NCI-H345 treated with DMSO at 0.1 percent for 48 hours (cell line): ENCODE measurements around the gene NAP1L1.

Experiments
- DNase-seq: peaks from one replicate; lab custom pipeline; 2025; ENCODE audit not compliant: unreplicated experiment; lab: John Stamatoyannopoulos, UW

NAP1L1 gene

DNA sequence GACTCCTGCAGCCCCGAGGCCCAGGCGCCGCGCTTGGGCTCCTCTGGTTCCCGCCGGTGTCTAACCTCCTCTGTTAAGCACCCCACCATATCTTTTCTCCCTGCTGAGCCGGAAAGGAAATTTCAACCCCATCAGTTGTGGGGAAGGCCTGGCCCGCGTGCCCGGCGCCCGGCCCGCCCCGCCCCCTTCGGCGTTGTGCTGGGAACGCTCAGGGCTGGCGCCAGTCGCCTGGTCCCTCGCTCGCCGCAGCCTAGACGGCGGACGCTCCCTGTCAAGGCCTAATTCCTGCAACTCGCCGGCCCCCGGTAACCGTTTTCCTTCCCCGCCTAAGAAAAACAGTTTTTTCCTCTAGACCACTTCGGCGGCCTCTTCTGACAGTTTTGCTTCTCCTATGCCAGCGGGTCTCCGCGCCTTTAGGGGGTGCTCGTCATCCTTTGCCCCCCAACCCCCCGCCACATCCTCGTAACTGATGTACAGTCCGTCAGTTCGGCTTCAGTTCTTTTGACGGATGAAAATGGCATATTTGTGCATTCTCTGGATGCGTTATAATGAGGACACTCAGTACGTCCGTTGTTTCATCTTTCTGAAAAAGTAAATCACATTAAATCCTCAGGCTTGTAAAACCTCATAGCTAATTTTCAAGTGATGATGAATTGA is 506 bp upstream of the NAP1L1 start:
- DNase-seq = no peak

DNA sequence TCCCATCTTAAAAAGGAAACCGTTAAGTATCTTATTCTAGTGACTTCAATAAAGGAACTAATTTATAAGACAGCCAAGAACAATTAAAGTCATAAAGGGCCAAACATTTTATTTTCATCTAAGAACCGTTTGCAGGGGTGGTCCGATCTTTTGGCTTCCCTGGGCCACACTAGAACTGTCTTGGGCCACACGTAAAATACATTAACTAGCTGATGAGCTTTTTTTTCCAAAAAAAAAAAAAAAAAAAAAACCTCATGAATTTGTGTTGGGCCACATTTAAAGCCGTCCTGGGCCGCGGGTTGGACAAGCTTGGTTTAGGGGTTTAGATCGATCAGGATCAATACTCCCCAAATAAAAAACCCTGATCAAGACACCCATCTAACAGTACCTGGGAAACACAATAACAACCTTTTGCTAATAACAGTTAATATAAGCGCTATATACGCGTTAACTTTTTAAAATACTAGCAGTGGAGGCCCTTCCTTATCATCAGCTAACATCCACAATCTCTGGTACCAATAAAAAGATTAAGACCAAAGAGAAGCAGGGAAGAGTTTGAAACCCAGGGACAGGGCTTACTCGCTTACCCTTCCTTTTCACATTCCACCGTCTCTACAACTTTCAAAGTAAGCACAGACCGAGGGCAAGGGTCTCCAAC is 1.1 kb downstream of the NAP1L1 start:
- DNase-seq = no peak

DNA sequence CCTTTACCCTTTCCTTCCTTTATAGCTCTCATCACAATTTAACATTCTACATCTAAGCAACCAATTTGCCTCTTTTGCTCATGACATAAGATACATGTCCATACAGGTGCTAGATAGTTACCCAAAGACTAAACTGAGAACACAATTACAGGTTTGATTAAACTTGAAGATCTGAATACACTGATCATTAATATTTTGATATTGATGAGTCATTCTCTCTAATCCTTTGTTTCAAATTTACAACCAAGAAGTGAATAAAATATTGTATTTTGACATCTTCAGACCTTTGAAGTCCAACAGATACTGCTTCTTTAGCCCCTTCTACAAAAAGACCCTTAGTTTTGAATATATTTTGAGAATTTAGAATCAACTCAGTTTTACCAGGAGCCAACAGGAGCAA is 2.6 kb downstream of the NAP1L1 start:
- DNase-seq = no peak

DNA sequence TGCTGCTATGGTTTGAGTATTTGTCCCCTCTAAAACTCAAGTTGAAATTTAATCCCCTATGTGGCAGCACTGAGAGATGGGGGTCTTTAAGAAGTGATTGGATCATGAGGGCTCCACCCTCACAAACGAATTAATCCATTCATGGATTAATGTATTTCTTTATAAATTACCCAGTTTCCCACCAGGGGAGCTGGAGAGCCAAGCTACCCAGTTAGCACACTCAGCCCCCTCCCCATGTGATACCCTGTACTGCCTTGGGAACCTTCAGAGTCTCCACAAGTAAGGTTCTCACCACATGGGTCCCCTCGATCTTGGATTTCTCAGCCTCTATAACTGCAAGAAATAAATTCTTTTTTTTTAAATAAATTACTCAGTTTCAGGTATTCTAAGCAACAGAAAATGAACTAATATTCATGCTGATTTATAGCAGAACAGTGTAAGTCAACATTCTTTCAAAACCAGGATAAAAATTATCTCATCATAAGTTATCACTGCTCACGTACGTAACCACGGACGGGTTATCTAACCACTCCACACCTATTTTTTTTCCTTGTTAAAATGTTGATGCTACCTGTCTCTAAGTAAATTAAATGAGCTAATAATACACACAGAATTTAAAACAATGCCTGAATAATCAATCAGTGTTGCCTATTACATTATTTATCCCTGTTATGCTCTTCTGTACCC is 3.6 kb downstream of the NAP1L1 start:
- DNase-seq = no peak

DNA sequence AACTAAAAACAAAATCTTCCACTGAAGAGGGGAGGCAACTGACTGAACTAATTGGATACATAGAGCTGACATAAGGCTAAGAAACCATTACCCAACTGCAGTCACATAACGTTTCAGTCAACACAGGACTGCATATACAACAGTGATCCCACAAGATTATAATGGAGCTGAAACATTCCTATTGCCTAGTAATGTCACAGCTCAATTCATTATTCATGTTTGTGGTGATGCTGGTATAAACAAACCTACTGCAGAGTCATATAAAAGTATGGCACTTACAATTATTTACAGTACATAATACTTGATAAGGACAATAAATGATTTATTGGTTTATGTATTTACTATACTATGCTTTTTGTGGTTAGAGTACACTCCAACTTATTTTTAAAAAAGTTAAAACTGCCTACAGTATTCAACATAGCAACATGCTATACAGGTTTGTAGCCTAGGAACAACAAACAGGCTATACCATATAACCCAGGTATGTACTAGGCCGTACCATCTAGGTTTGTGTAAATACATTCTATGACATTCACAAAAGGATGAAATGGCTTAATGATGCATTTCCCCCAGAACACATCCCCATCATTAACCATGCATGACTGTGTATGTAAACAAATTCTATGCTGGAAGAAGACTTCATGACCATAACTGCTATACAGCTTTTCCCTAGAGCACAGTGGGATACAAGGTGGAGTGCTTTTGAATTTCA is 4.3 kb downstream of the NAP1L1 start:
- peak; percentile 94 for DNase-seq

DNA sequence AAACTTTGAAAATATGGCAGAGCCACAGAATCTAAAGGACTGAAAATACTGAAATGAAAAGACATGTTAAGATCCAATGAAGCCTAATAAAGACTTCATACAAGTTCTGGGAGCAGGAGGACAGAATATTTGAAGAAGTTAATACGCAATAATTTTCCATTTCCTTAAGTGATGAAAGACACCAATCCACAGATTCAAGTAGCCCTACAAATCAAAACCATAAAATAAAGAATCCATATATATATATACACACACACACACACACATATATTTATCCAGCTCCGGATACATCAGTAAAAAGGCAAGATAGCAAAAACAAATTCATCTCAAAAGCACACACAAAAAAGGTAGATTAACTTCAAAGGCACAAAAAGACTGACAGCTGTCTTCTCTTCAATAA is 5.7 kb downstream of the NAP1L1 start:
- no peak for DNase-seq

DNA sequence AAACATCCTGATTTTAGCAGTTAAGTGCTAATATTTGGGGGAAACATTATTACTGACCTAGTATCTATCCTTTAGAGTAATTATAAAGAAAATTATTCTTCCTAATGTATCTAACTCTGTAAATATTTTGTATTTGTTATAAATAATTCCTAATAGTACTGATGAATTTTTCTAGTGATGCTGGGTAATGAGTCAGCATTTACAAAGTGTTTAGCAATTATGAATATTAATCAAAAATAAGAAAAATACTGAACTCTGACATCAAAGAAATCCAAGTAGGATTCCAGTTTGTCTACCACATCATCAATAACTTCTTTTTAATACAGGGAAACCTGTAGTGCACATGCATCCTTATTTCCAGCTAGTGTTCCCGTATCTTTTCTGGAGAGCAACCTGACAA is 9.0 kb downstream of the NAP1L1 start:
- DNase-seq = no peak

DNA sequence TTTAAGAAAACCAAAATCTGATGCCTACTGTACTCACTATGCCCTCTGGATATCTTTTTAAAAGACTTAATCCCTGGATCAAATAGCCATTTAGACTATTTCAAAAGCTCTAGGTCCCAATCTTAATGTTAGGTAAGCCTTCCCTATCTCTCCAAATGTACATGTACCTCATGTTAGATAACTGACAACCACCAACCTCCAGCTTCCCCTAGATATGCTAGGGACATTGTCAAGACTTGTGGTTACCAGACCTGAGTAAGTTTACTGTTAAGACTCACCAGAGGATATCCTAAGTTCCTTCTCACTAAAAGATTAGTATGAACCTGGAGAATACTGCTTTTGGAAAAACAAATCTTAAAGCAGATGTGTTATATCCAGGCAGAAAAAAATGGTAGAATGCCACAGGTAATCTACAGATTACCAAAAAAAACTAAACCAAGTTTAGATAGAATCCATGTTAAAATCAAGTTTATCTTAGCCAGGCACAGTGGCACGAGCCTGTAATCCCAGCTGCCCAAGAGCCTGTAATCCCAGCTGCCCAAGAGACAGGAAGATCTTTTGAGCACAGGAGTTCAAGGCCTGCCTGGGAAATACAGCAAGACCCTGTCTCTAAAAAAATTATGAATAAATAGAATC is 9.7 kb downstream of the NAP1L1 start:
- no peak for DNase-seq

DNA sequence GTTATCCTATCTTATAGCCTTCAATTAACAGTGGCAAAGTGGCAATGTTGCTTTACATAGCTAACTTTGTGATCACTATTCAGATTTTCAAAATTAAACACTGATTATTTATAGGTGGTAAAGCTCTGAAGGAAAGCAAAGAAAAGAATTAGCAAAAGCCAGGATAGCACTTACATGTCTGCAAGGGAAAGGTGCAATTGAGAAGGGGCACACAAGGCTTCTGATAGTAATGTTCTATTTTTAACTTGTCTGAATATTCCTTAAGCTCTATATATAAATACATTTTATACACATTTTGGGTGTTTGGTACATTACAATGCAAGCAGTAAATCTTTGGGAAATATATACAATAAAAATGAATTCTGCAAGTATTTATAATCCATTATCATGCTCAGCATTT is 10.9 kb downstream of the NAP1L1 start:
- DNase-seq = no peak

DNA sequence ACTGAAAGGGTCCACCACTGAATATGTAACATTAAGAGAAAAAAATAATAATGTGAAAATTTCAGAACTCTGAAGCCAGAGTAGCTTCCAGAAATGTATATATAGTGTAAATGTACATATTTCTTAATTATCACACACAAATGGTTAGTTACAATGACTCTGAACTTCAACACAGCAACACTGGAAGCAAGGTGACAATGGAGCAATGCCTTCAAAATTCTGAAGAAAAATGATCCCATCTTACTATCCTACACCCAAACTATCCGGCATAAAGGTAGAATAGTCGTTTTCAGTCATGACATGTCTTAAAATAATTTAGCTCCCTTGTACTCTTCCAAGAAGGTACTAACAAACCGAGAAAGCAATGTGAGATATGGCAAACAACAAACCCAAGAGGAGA is 11.9 kb downstream of the NAP1L1 start:
- DNase-seq = no peak

DNA sequence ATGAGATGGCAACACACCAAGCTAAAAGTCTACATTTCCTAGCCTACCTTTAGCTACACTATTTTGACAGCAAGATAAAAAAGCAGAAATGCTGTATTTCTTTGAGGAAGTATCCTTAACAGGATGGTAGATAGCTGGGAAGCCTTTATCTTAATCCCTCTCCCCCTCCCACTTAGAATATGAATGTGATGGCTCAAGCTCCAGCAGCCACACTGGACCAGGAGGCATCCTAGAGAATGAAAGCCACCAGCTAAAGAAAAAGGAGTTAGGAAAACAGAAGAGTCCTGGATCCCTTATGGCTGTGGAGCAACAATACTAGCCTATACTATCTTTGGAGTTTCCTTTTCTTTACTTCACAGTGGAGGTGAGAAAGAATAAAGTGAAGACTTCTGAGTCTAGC is 15.1 kb downstream of the NAP1L1 start:
- DNase-seq = no peak

DNA sequence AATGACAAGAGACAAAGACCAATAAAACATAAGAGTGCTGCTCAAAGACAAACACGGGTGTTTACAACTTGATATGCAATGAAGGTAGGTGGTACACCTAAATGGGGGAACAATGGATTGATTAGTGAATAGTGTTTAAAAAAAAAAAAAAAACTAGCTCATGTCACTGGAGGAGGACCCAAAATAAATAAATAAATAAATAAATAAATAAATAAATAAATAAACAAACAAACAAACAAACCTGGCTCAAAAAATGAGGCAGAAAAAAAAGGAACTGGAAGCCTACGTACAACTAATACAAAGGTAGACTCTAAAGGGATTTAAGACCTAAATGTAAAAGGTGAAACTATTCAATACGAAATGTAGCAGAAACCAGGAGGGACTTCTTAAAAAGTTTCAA is 18.6 kb downstream of the NAP1L1 start:
- DNase-seq = no peak

DNA sequence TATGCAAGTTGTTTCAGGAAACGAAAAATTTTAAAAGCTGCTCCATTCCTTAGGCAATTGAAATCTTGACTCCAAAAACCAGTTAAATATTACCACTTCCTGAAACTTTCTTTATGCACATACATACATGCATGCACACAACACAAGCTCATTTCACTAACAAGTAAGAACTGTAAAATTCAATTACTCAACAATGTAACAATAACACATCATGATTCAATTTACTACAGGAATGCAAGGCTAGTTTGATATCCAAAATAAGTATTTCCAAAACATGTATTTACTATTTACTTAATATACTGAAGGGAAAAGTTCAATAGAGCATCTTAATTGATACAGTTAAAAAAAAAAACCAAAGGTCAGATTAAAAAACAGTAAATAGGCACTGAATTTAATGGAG is 19.6 kb downstream of the NAP1L1 start:
- DNase-seq = no peak

DNA sequence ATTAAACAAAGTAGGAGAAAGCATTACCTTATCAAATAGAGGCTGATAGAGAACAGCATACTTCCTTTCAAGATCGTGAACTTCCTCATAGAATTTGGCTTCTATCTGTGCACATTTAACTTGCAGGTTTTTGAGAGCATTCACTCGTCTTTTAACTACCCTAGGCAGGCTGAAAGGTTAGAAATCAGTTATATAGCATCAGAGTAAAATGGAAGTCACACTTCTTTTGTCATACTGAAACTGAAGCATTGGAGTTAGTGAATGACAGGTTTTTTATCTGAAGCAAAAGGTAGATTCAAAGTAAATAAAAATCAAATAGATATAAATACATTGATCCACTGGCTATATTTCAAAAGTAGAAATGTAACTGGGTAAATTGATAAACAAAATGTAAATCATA is 24.4 kb downstream of the NAP1L1 start:
- no peak for DNase-seq

DNA sequence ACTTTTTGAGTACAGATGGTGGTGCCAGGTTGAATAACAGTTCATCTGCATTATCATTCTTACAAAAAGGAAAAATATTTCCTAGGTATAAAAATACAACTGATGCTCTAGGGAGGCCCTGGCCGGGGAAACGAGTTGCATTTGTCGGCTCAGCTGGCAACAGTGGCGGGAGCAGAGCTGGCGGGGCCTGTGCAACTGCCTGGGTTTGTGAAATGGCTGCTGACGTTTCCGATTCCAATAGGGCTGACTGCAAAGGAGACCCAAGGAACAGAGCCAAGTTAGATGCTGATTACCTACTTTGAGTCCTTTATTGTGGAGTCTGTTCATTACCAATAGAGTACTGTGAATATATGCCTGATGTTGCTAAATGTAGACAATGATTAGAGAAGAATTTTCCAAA is 27.2 kb downstream of the NAP1L1 start:
- DNase-seq = no peak

DNA sequence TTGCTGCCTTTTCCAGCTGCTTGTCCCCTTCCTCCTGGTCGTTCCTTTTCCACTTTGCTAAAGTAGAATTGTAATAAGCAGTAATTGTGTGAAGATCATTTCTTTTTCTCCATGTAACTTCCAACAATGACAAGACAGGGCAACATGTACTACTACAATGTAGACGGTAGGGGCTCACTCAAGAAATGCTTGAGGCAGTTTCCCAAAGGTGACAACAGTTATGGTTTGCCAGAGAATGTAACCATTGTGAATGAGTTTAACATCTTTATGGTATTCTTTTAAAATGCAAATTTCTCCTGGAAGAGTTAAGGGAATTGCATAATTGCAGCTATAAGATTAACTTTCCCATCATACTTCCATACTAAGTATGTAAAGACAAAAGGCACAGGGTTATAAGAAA is 29.1 kb downstream of the NAP1L1 start:
- no peak for DNase-seq

DNA sequence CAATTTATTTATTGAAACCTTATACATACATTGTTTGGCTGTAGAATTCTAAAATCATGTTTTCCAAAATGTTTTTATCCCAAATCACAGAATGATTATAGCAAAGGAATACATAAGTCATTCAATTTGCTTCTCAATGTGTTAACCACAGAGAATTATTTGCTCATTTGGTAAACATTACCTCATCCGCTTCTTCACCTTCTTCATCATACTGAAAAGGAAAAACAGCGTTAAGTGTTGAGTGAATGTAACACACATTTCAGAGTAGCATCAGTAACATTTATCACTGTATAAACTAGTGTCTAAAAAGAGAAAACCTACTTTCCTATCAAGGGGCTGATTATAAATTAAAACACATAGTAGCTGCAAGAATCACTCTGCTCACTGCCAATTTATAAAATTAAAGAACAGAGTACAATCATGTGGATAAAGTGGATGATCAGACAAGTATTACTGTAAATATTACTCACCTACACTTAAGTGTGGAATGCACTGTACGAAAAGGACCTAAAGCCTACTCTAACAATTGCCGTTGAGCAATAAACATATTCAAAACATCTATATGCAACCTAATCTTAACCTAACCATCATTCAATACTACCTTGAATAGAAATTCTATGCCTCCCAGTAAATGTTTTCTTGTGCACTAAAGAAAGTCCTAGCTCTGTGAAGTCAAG is 34.8 kb downstream of the NAP1L1 start:
- DNase-seq = no peak

DNA sequence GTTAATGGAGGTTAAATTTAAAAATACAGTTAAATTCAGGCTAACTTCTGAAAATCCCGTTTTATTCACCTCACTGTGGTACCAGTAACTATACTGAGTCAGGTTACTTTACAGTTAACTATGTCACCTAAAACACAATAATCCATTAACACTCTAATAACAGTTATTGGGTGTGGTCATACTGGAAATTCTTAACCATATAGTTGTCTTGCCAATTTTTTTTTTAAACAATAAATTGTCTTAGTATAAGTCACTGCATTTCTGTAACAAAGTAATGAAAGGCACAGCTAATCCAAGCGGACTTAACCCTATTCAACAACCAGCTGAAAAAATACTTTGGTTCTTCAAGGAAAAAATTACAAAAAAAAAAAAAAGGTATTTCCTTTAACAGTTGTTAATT is 36.7 kb downstream of the NAP1L1 start:
- DNase-seq = no peak

DNA sequence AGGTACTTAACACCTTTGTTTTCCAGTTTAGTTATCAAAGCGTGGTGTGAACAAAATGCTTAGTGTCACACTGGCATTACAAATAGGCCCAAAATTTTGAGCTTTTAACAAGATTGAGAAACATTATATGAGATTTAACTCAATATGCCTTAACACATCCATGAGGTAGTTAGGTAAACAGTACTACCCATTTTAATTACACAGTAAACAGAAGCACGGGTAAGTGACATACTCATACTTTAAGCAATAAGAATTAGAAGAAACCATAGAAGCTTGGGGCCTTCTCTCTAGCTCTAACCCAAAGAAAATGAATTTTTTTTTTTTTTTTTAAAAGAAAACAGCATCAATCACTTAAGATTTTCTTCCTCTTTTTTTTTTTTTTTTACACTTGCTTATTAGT is 37.4 kb downstream of the NAP1L1 start:
- no peak for DNase-seq

DNA sequence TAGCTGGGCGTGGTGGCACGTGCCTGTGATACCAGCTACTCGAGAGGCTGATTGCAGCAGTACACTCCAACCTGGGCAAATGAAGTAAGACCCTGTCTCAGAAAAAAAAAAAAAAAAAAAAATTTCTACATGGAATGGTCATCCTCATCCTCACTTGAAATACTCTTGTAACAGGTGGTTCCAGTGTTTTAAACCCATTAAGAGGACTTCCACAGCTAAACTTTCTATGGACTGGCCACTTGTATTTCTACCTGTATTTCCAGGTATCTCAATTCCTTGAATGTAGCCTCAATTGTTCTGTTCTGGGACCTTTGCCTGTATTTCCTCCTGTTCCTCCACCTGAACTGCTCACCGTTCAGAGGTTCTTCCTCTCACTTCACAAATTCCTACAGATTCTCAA is 41.1 kb downstream of the NAP1L1 start:
- DNase-seq = no peak

DNA sequence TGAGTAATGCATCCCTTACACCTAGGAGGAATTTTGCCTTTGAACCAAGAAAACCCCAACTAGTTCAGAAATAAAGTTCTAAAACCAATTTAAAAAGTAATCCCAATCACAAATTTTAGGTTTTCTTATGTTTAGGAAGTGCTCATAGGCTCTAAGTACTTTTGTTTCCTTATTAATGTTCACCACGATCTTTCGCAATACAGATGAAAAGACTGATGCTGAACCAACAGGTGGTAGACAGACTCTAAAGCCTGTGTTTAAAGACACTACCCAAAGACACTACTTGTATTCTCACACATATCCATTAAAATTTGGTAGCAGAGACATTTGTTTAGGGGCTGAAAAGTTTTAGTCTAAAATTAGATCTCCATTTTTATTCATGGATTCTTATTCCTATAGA is 42.3 kb downstream of the NAP1L1 start:
- DNase-seq = no peak
